Caki2 (cell line): ENCODE measurements around the gene STK39. TPM values are rescaled to one million over a fixed set of nuclear protein-coding genes. Genes with fewer than 3 reads are reported as not detected.
A peak's percentile ranks its signal among the peaks of the same experiment; 100 is the strongest.
"Not testable (repeated sequence)": the region's sequence is repeated elsewhere in the genome, so short reads cannot be mapped to it uniquely, and the experiment has no call there.

Experiments used
- DNase-seq: peaks from one replicate; pipeline ENCODE4 v3.0.0-alpha.2; 2015; ENCODE audit warnings: low read depth
- in situ Hi-C: cut with HindIII; loops from 2 replicates; pipeline ENCODE4 v1.10.0; 2016; ENCODE audit warnings: low sequenced_read_pairs, low pct_unique_long_range_greater_than_20kb, mixed read lengths
- total RNA-seq: library from RNA; depleted of rRNA; stranded (reverse); fragments of >200 nt; shearing (Covaris generic); gene quantifications from 2 replicates; pipeline ENCODE4 v1.2.3, GENCODE V29; 2014; ENCODE audit warnings: low replicate concordance

STK39 gene
- total RNA-seq, 1 experiment from 2014 or later = 22.3 TPM

DNA sequence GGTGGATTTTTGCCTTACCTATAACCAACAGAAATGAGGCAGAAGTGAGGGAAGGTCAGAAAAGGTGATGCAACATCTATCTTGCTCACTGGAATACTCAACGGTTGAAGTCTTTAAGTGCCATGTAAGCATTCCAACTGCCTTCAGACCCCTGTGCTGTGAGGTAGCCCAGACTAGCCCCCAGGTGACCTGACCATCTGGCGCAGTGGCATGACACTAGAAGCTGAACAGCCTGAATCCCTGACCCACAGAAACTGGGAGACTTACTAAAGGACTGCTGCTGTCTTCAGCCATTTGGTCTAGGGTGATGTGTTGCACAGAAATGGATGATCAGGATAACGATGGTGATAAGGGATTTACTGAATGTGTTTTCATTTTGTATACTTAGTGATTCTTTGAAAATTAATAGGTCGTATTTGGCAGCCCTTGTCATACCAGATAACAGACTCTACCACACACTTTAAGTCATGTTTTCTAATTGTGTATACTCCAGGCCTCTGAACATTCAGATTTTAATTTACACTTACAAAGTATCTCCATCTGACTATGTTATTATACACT is 161.5 kb downstream of the STK39 start:
- no peak for DNase-seq
- in situ Hi-C loops = no loop called here

DNA sequence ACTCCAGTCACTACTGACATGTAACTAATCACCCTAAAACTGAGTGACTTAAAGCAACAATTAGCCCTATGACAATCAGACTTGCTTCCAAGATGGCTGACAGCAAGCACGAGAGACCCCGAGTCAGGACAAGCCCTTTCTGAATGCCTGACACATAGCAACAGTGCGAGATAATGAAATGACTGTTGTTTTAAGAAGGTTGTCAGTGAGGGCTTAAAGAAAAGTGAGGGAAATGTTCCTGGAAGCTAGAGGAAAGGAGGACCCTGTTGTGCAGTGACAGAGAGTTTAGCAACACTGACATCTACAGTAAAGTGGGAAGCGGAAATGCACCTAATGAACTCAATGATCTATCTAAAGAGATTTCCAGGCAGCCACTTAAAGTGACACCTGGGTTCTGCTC is 163.1 kb downstream of the STK39 start:
- DNase-seq = no peak
- in situ Hi-C loops = no loop called here

DNA sequence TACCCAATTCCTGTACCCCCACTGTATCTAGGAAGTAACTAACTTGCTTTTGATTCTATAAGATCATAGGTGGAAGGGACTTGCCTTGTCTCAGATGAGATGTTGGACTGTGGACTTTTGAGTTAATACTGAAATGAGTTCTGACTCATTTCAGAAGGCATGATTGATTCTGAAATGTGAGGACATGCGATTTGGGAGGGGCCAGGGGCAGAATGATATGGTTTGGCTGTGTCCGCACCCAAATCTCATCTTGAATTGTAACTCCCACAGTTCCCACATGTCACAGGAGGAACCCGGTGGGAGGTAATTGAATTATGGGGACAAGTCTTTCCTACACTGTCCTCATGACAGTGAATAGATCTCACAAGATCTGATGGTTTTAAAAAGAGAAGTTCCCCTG is 165.9 kb downstream of the STK39 start:
- in situ Hi-C loops, DNase-seq: not testable (repeated sequence)

DNA sequence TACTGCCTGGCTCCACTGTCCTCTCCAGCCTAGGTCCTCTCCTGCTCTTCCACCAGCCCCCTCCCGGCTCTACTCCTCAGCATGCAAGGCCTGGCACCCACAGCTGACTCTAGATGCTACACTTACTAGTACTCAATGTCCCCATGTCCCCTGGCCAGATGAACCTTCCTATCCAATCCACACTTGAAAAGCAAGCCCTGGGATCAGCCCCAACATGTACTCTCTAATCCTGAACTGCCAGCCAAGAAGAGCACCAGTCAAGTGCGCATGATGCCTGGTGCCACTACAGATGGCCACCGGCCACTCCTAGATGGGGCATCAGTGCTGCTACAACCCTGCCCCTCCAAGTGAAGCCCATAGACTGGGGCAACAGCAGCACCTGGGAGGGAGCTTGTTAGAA is 168.2 kb downstream of the STK39 start:
- in situ Hi-C loops = no loop called here

DNA sequence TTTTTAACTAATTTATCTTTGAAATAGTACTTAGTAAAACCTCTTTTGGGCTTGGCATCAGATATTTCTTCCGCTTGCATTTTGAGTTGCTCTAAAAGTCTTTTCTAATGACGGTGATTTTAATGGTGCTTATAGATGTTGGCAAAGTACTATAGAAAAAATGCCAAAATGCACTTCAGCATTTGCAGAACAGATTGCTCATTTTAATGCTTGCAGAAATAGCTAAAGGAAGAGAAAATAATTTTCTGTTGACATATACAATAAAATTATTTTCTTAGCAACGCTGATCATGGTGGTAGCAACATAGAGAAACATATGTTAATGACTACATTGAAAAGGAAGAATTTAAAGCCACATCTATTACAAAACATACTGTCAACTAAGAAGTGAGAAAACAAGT is 170.7 kb downstream of the STK39 start:
- DNase-seq = no peak
- in situ Hi-C loops = no loop called here

More for the DNA sequence above, 168.2 kb downstream of the STK39 start:
- DNase-seq = no peak

DNA sequence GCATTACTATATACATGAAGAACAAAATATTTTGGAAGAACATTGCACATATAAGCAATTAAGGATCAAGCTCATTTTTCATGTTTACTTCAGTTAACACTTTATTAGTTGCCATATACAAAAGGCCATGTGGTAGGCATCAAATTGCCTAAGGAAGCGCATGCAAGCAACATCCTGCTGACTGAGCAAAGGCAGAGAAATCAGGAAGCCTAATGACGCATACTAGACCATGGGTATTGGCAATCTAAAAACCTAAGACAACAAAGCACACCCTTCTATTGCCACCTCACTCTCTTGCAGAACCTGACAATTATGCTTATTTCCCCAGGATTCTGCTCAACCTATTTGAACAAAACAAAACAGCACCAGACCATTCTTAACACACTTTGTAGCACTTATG is 171.9 kb downstream of the STK39 start:
- in situ Hi-C loops = no loop called here
- DNase-seq = no peak

DNA sequence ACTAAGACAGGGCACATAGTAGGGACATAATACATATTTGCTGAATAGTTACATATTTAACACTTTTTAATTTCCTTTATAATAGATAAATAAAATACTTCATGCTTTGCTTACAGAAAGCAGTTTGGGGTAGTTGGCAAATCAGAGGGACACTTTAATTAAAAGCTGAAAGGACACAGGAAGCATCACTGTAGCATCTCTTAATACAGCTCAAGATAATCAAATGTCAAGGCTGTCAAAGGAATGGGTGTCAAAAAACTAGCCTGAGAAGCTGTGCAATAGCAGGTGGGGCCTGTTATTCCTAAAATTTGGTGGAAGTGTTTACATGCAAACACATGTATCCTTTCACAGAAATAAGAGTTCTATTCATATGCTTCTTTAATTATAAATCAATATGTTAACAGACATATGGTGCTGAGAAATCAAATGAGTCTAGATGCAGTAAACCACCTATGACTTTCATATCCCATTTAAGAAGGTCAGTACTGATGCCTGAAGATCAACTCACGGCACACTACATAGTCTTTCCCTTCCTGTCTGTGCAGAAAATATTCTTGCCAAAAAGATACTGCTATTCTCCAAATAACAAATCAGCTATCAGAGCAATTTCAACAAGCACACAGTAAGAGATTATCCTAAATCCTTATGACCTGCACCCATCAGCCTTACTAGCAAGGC is 174.6 kb downstream of the STK39 start:
- in situ Hi-C loops = no loop called here
- no peak for DNase-seq

DNA sequence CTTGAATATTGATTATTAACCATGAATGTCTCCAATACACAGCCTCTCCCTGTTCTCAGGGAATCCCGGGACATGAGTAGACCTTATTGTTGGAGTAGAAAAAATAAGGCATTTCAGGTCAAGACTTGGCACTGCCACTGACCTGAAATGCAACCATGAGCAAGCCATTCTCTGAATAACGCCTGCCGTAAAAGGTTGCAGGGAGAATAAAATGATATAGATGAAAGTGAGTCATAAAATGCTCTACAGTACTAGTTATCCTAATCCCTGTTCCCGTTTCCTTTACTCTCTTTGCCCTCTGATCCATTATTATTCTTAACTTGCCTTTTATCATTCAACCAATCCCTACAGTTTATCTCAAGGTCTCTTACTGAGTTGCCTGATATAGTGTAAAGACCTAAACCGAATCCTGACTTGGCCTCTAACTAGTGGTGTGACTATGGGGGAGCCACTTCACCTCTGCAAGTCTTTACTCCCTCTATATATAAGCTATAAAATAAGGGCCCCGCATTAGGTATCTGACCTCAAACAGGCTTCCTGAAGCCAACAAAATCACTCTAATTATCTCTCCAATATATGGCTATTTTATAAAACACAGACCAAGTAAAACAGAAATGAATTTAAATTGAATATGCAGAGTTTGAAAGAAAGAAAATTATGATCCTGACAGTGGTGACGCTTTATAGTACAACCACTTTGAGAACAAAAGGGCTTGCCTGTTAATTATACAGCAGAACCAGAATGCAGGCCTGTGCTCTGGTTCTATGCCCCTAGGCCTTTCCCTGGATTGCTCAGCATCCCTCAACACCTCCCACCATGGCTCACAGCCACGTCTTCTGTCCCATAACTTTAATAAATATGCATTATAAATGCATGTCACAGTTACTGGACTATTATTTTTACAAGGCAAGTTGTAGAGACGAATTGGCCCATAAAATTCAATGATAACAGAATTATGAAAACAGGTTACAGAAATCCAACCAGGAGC is 183.1 kb downstream of the STK39 start:
- DNase-seq = no peak
- in situ Hi-C loops = no loop called here

DNA sequence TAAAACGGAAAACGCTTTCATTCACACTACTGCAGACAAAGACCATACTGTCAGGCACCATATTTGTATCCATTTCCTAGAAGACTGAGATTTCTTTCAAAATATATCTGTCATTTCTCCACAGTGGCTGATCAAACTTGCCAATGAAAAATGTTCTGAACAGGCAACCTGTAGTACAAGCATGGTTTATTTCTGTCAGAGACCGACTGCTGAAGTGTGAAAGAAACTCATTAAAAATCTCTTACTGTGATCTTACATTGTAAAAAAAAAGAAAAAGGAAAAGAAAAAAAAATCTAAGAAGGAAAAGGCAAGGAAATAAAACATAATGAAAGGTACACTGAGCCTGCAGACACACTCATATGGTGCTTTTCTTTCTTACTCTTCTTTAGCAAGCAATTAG is 184.5 kb downstream of the STK39 start:
- in situ Hi-C loops = no loop called here
- DNase-seq = no peak

DNA sequence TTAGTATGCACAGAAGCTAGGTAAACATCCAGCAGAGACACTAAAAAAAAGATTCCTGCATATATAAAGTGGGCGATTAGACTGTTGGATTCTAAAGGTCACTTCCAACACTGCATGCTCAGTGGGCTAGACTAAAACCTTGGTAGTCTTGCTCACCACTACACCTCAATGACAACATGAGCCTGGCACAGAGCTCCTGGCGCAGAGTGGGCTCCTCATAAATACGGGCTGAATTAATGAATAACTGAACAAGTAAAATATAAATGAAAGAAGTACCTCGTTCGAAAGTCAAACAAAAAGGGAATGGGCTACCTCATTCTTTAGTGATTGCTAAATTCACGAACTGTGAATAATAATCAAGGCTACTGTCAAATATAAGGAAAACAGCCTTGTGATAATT is 185.3 kb downstream of the STK39 start:
- in situ Hi-C loops = no loop called here
- peak; percentile 74 for DNase-seq

DNA sequence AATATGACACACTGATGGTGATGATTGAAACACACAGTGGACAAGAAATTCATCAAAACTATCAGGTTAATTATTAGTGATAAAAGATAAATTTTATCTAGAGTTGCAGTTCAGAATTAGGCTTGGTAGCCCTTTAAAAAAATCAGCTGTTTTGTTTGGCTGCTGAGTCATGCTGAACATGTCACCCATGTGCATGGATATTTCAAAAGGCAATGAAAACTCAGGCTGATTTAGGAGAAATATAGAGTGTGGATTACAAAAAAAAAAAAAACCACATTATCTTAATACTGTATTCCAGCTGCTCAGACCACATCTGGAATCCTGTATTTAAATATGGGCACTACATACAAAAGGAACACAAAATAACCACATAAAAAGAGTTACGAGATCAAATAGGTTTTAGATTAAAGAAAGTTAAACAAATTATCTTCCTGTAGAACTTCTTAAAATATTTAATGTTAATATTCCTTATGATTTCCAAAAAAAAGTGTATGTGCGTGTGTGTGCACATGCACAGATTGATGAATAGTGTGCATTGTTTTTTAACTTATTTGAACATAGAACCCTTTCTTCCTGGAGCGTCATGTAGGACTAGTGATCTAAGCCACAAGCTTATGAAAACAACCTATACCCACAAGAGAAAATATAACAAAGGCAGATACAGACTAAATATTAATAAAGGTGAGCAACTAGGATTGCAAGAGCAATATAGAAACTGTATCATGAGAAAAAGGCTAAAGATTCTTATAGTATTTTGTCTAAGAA is 186.2 kb downstream of the STK39 start:
- in situ Hi-C loops = no loop called here
- DNase-seq = peak; percentile 41

DNA sequence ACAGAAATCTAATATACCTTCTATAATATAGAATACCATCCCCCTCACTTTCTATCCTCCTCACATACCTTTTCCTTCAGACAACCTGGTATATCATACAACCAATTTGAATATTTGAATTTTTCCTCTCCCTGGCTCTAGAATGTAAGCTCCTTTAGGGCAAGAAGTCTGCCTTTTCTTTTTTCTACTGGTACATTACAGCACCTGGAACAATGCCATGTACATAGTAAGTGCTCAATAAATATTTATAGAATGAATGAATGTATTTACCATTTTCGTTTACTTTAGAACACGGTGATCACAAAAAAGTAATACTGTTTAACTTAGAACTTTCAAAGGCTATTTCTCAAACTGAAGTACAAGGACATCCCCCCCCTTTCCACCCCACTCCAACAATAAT is 187.6 kb downstream of the STK39 start:
- in situ Hi-C loops = no loop called here
- no peak for DNase-seq

DNA sequence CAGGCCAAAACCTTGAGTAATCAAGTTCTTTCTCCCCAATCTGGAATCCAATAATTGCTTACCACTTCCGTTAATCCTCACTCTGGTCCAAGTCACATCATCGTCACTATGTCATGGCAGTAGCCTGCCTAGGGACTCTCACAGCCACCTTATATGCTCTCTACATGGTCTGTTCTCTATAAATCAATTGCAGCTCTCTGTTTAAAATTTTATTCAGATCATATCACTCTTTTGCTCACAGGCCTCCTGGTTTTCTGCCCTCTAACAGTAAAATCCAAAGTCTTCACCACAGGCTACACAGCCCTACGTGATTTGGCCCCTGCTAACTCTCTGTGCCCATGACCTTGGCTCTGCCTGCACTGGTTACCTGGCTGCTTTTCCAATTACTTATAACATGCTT is 188.7 kb downstream of the STK39 start:
- in situ Hi-C loops = no loop called here

DNA sequence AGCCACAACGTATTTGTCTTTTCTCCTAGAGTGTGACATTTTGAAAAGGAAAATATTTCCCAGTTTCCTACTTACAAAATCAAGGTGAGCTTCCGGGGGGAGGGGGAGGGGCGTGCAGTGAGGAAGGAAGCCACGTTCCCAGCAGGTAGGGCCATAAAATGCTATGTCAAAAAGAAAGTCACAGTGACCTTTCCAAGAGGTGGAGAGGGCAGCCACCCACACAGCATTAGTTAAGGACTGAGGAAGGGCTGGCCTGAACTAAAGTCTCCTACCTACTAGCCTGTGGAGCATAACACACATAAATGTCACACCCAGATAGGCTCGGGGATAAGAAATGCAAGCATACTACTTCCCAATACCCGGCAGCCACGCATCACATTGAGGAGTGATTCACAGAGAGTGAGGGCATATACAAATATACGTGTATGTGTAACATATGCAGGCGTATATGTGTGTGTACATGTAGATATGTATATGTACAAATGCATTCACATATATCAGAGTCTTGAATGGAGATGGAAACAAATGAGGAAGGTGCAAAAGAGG is 191.1 kb downstream of the STK39 start:
- in situ Hi-C loops = no loop called here
- peak; percentile 10 for DNase-seq

More for the DNA sequence above, 188.7 kb downstream of the STK39 start:
- DNase-seq = no peak

DNA sequence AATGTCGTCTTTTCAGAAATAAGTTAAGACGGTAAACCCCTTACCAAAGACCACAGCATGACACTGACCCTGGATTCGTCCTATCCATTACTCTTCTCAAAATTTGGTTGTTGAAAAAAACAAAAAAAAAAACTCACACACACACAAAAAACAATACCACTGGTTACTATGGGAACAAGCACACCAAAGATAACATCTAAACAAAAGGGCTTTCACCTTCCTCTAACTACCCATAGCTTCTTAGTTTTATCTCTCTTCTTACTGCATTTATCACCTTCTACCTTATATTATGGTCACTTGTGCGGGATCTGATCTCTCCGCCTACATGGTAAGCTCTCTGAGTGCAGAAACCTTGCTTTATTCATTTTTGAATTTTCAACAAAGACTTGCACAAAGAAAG is 192.7 kb downstream of the STK39 start:
- in situ Hi-C loops = no loop called here
- DNase-seq = no peak

DNA sequence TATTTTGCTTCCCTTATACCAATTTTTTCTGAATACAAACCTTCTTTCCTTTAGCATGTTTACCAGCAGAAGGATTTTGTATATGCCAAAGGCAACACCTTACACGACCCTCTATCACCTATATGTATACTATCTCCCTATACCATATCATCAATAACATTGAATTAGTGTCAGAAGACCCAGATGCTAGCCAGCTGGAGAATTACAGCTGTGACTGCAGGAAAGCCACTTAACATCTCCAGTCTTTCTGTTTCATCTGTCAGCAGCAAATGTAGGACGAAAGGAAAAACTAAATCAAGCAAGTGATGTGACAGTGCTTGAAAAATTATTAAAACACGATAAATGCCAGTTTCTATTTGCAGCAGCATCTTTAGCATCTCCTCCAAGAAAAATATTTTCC is 193.7 kb downstream of the STK39 start:
- in situ Hi-C loops = no loop called here
- no peak for DNase-seq

DNA sequence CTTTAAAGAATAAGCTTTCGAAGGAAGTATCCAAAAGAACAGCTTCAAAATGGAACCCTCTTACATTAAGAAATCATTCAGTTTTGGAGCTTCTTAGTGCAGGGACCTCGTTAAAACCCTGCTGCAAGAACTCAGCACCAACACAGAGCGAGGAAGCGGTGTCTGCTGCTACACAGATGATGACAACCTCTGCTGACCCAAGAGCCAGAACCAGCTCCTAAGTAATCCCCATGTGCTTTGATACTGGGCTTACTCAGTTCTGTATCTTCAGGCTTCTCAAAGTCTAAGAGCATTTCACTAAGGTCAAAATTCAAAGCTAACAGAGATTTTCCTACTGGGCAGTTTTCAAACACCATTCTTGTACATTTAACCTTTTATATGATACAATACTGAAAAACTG is 194.6 kb downstream of the STK39 start:
- in situ Hi-C loops = no loop called here
- no peak for DNase-seq

DNA sequence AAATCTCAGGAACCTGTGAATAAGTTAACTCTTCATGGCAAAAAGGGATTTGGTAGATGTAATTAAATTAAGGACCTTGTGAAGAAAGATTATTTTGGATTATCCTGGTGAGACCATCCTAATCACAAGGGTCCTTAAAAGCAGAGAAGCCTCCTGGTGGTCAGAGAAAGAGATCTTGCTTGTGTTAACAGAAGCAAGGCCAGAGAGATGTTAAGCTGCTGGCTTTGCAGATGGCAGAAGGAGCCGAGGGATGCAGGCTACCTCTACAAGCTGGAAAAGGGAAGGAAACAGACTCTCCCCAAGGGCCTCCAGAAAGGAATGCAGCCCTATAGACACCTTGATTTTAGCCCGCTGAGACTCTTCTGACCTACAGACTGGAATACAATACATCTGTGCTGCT is 197.0 kb downstream of the STK39 start:
- in situ Hi-C loops = no loop called here
- no peak for DNase-seq
